Panc1 (cell line): Measurements from ENCODE around the gene HDAC11.
"Not testable (repeated sequence)": the region's sequence is repeated elsewhere in the genome, so short reads cannot be mapped to it uniquely, and the experiment has no call there.

ENCODE experiments used
- CTCF ChIP-seq: fragments of 450-650 bp; IDR thresholded peaks from 2 replicates; pipeline ENCODE4 v1.5.1; 2017; ENCODE audit warnings: mild to moderate bottlenecking
- POLR2AphosphoS5 ChIP-seq: IDR thresholded peaks from 2 replicates; pipeline ENCODE4 v1.6.1; 2012; ENCODE audit warnings: mild to moderate bottlenecking, low read depth, low read length, moderate library complexity
- SIN3A ChIP-seq: IDR thresholded peaks from 2 replicates; pipeline ENCODE4 v1.6.1; 2012; ENCODE audit warnings: low read depth, mild to moderate bottlenecking, low read length, moderate library complexity, borderline replicate concordance; ENCODE audit not compliant: insufficient read depth

GRCh38 chr3:13436213-13436612, 43.9 kb upstream of the HDAC11 start:
- TF ChIP-seq CTCF, POLR2AphosphoS5, SIN3A: not testable (repeated sequence)
